ENCODE results near the gene ARMC9.

DNA sequence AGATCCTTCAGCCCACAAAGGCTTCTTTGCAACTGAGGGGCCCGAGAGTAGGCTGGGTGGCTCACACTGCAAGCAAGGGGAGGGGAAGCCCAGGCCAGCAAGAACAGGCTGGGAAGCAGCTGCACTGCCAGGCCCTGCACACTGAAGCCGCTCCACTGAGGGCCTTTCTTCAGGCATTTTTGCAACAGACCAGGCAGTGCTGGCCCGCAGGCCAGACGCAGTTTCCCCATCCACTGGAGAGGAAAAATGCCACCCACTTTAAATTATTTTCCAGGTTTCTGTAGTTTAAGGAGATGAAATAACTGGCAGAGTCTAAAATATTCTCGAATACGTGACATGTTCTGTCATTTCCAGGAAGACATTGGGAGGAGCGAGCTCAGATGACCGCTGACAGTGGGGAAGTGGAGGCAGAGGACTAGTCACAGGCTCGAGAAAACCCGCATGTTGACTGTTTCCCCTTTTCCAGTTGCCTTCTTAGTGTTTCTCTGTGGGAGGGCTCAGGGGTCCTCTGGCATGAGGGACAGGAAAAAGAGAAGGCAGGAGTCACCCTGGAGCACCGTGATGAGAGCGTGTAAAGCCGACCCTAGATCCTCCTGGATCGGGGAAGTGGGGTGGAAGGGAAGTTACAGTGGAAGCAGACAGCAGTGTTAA is 143.8 kb downstream of the ARMC9 start:
- TF ChIP-seq POLR2AphosphoS5 (IDR thresholded peaks at IDR 0.05; ENCODE audit: low read depth, low read length) = no peak
- no peak for TF ChIP-seq SIN3A (IDR thresholded peaks at IDR 0.05; ENCODE audit: borderline replicate concordance, insufficient read depth, low read length)
- TF ChIP-seq TAF1 (IDR thresholded peaks at IDR 0.05; ENCODE audit: borderline replicate concordance, insufficient read depth, low read length) = no peak

Data from PFSK-1 (cell line).